T-helper 1 cell treated with Interleukin-12 subunit alpha and Interleukin-12 subunit beta and Interleukin-4 antibody, amounts not matched to agents 30 ng/mL and 1 ng/mL, for 36 hours (primary cell): ENCODE measurements around the gene NAT16. TPM values are rescaled to one million over a fixed set of nuclear protein-coding genes. Genes with fewer than 3 reads are reported as not detected.

Source experiments
- intact Hi-C: fragments of 100-400 bp; cut with micrococcal nuclease; formaldehyde crosslinking; loops from one replicate; pipeline ENCODE4 v1.15.1; 2024
- total RNA-seq: library from RNA; stranded (reverse); gene quantifications from 2 replicates; pipeline ENCODE4 v1.2.3, GENCODE V29; 2022

Gene NAT16
- total RNA-seq, 1 donor from 2014 or later: not detected

- intact Hi-C loops: loop anchor here (2.0 kb wide), 1 partner anchor 81 kb away; the partner anchor contains the start of gene FIS1
These were observed 16.6 kb downstream of the NAT16 start for GRCh38 chr7:101163279-101164070.

- intact Hi-C loops: no loop called here
These were observed 17.4 kb downstream of the NAT16 start for GRCh38 chr7:101162551-101163278.

- intact Hi-C loops: no loop called here
These were observed 18.2 kb downstream of the NAT16 start for GRCh38 chr7:101161692-101162471.

GRCh38 chr7:101160910-101161309, 19.2 kb downstream of the NAT16 start:
- intact Hi-C loops: no loop called here

GRCh38 chr7:101159696-101160674, 20.1 kb downstream of the NAT16 start:
- intact Hi-C loops: no loop called here

- intact Hi-C loops: no loop called here
These were observed 23.1 kb downstream of the NAT16 start for GRCh38 chr7:101156866-101157589.

- intact Hi-C loops: no loop called here
These were observed 23.8 kb downstream of the NAT16 start for GRCh38 chr7:101156277-101156676.

GRCh38 chr7:101155303-101155702, 24.8 kb downstream of the NAT16 start:
- intact Hi-C loops: loop anchor here (2.0 kb wide), 1 partner anchor 267 kb away; the partner anchor contains the start of gene UFSP1

GRCh38 chr7:101154693-101155102, 25.4 kb downstream of the NAT16 start:
- intact Hi-C loops: loop anchor here (1.0 to 5.0 kb wide), 11 partner anchors 10 to 266 kb away; partner anchors contain the start of genes IFT22, TRIM56, UFSP1 and VGF

- intact Hi-C loops: loop anchor here (1.0 to 5.0 kb wide), 11 partner anchors 10 to 265 kb away; partner anchors contain the start of genes IFT22, TRIM56, UFSP1 and VGF
These were observed 26.0 kb downstream of the NAT16 start, which contains the start of gene AP1S1 for GRCh38 chr7:101153969-101154692. Gene AP1S1 (plus strand): TSS chr7:101154476. CDS start chr7:101154515, 39 bp downstream.

- intact Hi-C loops: loop anchor here (5.0 kb wide), 1 partner anchor 135 kb away; no protein-coding TSS in a partner anchor
These were observed 28.0 kb downstream of the NAT16 start for GRCh38 chr7:101151908-101152651.

- intact Hi-C loops: no loop called here
These were observed 39.2 kb downstream of the NAT16 start for GRCh38 chr7:101140746-101141382.

- intact Hi-C loops: no loop called here
These were observed 39.8 kb downstream of the NAT16 start for GRCh38 chr7:101140339-101140699.

- intact Hi-C loops: loop anchor here (1.0 kb wide), 2 partner anchors 16 to 53 kb away; partner anchors contain the start of genes AP1S1 and TRIM56
These were observed 41.8 kb downstream of the NAT16 start for GRCh38 chr7:101138213-101138870.

- intact Hi-C loops: loop anchor here (1.0 kb wide), 2 partner anchors 17 to 52 kb away; partner anchors contain the start of genes AP1S1 and TRIM56
These were observed 42.4 kb downstream of the NAT16 start for GRCh38 chr7:101137651-101138212.

- intact Hi-C loops: no loop called here
These were observed 45.6 kb downstream of the NAT16 start for GRCh38 chr7:101134399-101134980.
